ENCODE data around the gene ZSWIM1. TPM values are rescaled to one million over a fixed set of nuclear protein-coding genes. Genes with fewer than 3 reads are reported as not detected.

Gene ZSWIM1
- total and polyA plus RNA-seq, 2 of the 13 experiments (the other 11 are each of a cell fraction or from before 2014, with no cell fraction given), result 9.5 to 11.7 TPM

GRCh38 chr20:45934046-45934585 lies 53.1 kb downstream of the ZSWIM1 start (continued):
- TF ChIP-seq DMTF1 (CRISPR knock-in tag; IDR thresholded peaks at IDR 0.05) (peak; percentile 93; the same call in 1 of the 2 replicates), HNRNPL (IDR thresholded peaks at IDR 0.05; ENCODE audit: low read depth, low read length) (no peak), ARNTL (CRISPR knock-in tag; IDR thresholded peaks at IDR 0.05) (0 out of 2 replicates have a peak, but pooled peaks have one; percentile 39), ISX (CRISPR knock-in tag; conservative IDR thresholded peaks at IDR 0.05) (no peak), MTA3 (CRISPR knock-in tag; IDR thresholded peaks at IDR 0.05) (no peak), ZNF564 (CRISPR knock-in tag; IDR thresholded peaks at IDR 0.05) (peak; percentile 18; the same call in 1 of the 2 replicates), NFE2 (CRISPR knock-in tag; IDR thresholded peaks at IDR 0.05) (no peak), WIZ (CRISPR knock-in tag; IDR thresholded peaks at IDR 0.05) (no peak), ZNF552 (CRISPR knock-in tag; IDR thresholded peaks at IDR 0.05; ENCODE audit: borderline replicate concordance) (no peak; the same call in 1 of the 2 replicates), ZSCAN31 (CRISPR knock-in tag; IDR thresholded peaks at IDR 0.05; ENCODE audit: low read depth) (no peak), TBX3 (IDR thresholded peaks at IDR 0.05; ENCODE audit: borderline replicate concordance) (0 out of 2 replicates have a peak, but pooled peaks have one; percentile 14), POGZ (CRISPR knock-in tag; IDR thresholded peaks at IDR 0.05) (no peak; the same call in 1 of the 2 replicates), ZBTB1 (CRISPR knock-in tag; IDR thresholded peaks at IDR 0.05; ENCODE audit: borderline replicate concordance) (no peak; the same call in 1 of the 2 replicates), ZFAT (CRISPR knock-in tag; conservative IDR thresholded peaks at IDR 0.05) (no peak; the same call in 1 of the 2 replicates), ZNF136 (CRISPR knock-in tag; IDR thresholded peaks at IDR 0.05; ENCODE audit: low read depth) (peak; percentile 91; the same call in 1 of the 2 replicates), ELK4 (CRISPR knock-in tag; IDR thresholded peaks at IDR 0.05; ENCODE audit: borderline replicate concordance) (no peak), JUND (CRISPR knock-in tag; IDR thresholded peaks at IDR 0.05) (no peak), HMG20A (CRISPR knock-in tag; IDR thresholded peaks at IDR 0.05; ENCODE audit: borderline replicate concordance) (no peak), ELF3 (CRISPR knock-in tag; IDR thresholded peaks at IDR 0.05) (no peak), ZNF274 (CRISPR knock-in tag; IDR thresholded peaks at IDR 0.05) (no peak; the same call in 1 of the 2 replicates), E2F5 (CRISPR knock-in tag; conservative IDR thresholded peaks at IDR 0.05) (no peak), KDM5A (IDR thresholded peaks at IDR 0.05; ENCODE audit: borderline replicate concordance, low read length) (no peak; the same call in none of the 2 replicates), MAX (IDR thresholded peaks at IDR 0.05) (no peak), NFKBIZ (CRISPR knock-in tag; IDR thresholded peaks at IDR 0.05) (no peak), AHR (CRISPR knock-in tag; IDR thresholded peaks at IDR 0.05) (no peak), ZNF224 (CRISPR knock-in tag; IDR thresholded peaks at IDR 0.05) (no peak), ZNF543 (CRISPR knock-in tag; IDR thresholded peaks at IDR 0.05) (peak; percentile 91), GLI4 (CRISPR knock-in tag; IDR thresholded peaks at IDR 0.05; ENCODE audit: borderline replicate concordance) (peak; percentile 82; the same call in 1 of the 2 replicates), ZSCAN25 (CRISPR knock-in tag; IDR thresholded peaks at IDR 0.05) (no peak)
